Measurements from ENCODE around the gene PACSIN1.
"Not testable (repeated sequence)": the region's sequence is repeated elsewhere in the genome, so short reads cannot be mapped to it uniquely, and the experiment has no call there.

PACSIN1 gene

DNA sequence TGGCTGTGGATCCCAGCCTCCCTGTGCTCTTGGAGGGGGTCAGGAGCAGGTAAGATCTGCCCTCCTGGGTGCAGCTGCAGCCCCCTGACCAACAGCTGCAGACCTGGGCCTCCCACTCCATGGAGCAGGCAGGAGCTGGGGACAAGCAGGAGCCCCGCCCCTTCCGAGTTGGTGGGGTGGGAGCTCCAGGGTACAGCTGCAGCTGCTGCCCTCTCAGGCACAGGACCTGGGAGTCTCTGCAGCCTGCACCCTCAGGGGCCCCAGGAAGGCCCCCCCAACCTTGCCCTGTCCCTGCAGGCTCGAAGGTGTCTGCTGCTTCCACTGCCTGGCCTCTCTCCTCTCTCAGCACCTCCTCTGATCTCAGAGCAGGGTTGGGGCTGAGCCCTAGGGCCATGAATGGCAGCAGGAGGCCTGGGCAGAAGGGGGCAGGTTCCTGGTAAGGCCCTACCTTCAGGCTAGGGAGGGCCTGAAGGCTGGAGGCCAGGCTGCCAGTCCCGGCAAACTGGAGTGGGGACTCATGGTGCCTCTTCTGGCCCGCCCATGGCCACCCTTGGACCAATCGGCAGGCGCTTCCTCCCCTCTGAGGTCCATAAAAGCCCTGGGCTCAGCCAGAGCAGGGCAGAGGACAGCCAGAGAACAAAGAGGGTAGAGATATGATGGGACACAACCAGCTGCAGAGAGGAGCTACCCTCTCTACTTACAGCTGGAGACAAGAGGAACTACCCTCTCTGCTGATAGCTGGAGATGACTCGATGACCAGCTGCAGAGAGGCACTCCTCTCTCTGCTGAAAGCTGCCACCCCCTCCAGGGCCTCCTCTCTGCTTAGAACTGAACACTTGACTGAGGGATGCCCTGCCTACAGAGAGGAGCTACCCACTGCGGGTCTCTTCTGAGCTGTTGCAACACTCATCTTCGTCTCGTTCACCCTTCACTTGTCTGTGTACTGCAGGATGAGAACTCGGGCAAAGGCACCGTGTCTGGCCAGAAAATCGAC, 7.8 kb upstream of the PACSIN1 start:
- DNase-seq (ENCODE audit: low read depth, low spot score), result no peak

DNA sequence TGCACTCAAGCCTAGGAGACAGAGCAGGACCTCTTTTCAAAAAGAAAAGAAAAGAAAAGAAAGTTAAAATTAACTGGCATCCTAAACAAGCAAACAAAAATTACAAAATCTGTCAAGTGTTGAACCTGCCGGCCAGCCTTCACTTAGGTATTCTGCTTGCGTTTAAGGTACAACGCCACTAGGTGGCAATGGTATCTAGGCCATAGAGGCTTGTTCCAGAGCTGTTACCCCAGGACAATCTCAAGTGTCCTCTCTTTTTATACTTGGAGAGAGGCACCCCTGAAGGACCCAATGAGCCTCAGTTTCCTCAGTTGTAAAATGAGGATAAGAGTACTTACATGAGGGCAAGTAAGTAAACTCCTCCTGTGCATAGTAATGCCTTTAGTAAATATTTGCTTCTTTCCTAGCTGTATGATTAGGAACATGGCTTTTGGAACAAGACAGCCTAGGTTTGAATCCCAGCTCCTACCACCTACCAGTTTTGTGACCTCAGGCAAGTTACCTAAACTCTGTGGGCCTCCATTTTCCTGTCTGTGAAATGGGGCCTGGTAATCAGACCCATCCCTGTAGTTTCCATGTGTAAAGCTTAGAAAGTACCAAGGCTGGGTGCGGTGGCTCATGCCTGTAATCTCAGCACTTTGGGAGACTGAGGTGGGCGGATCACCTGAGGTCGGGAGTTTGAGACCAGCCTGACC, 5.8 kb upstream of the PACSIN1 start:
- DNase-seq (ENCODE audit: low read depth, low spot score), result peak; percentile 61

DNA sequence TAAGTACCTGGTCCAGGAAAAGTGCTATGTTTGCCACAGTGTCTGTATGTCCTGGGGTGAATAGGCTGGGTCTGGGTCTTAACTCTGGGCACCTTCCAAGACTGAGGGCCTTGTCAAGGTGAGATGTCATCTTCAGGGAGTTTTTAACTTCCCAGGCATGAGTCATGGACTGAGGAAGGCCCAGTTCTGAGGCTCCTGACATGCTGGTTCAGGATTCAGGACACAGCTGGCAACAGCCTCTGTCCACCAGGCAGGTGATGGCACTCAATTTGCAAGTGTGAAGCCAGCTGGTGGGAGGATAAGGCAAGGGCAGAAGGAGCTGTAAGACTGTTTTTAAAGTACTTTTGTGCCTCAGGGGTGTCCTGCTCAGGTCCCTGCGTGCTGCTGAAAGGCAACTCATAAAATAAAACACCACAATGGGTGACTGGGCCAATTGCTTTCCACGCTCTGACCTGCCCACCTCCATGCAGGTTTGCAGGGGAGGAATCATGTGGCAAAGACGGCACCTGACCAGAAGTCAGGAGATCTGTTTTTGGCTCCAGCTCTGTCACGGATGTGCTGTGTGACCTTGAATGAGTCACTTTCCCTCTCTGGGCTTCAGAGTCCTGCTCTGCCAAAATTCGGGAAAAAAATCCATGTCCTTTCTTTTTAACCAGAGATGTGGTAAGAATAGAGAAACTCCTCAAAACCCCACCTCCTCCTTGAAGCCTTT, 4.9 kb upstream of the PACSIN1 start:
- DNase-seq (ENCODE audit: low read depth, low spot score), result peak; percentile 54

DNA sequence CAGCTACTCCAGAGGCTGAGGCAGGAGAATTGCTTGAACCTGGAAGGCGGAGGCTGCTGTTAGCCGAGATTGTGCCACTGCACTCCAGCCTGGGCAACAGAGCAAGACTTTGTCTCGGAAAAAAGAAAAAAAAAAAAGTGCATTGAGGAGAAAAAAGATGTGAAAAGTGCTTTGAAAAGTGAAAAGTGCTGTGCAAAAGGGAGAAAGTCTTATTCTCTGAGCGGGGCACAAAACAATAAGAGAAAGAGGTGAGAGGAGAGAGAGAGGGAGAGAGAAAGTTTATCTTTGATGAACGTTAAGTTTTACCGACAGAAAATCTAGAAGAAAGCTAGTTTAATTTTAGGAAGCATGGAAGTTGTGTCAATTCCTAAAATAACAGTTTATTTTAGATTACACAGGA, 3.9 kb upstream of the PACSIN1 start:
- no peak for DNase-seq (ENCODE audit: low read depth, low spot score)

DNA sequence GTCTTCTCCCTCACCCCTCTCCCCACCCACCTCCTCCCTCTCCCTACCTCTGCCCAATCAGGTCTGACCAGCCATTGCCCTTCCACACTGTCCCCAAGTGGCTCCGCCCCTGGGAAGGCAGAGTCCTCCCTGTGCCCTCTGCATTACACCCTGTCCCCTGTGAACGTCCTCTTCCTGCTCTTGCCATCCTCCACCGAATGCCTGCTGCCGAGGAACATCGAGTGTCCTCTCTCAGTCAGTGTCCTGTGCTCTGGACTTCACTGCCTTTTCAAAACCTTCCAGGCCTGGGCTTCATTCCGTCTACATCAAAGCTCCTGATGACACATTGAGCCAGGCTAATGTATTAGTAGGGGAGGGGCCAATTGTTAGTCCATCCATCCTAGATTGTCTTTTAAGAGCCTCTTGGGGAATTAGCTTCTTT, 3.3 kb upstream of the PACSIN1 start:
- DNase-seq (ENCODE audit: low read depth, low spot score), result peak; percentile 73

DNA sequence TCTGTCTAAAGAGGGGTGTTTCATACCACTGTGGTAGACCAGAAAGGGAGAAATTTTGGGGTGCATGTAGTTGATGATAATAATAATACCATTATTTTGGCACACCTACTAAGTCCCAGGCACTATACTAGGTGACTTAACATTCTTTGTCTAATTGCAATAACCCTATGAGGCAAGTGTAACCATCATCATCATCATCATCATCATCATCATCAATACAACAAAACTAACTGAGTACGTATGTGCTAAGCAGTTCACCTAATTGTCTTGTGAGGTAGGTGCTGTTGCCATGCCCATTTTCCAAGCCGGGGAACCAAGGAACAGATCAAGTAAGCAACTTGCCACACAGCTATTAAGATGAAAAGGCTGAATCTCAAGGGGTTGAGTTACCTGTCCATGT, 2.6 kb upstream of the PACSIN1 start:
- DNase-seq (ENCODE audit: low read depth, low spot score), result no peak

DNA sequence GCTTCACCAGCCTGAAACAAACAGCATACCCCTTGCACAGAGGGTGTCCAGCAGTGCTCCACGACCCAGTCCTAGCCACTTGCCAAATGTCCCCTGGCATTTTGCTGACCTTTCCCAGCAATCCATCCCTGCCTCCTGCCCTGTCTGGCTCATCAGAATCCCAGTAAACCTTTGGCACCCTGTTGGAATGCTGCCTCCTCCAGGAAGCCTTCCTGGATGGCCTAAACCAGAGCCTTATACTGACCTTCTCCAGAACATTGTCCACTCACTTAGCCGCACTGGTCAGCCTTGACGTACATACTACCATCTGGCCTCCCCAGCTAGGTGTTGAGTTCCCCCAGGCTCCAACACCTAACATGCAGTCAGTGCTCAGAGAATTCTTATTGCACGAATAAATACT, 2.0 kb upstream of the PACSIN1 start:
- no peak for DNase-seq (ENCODE audit: low read depth, low spot score)

DNA sequence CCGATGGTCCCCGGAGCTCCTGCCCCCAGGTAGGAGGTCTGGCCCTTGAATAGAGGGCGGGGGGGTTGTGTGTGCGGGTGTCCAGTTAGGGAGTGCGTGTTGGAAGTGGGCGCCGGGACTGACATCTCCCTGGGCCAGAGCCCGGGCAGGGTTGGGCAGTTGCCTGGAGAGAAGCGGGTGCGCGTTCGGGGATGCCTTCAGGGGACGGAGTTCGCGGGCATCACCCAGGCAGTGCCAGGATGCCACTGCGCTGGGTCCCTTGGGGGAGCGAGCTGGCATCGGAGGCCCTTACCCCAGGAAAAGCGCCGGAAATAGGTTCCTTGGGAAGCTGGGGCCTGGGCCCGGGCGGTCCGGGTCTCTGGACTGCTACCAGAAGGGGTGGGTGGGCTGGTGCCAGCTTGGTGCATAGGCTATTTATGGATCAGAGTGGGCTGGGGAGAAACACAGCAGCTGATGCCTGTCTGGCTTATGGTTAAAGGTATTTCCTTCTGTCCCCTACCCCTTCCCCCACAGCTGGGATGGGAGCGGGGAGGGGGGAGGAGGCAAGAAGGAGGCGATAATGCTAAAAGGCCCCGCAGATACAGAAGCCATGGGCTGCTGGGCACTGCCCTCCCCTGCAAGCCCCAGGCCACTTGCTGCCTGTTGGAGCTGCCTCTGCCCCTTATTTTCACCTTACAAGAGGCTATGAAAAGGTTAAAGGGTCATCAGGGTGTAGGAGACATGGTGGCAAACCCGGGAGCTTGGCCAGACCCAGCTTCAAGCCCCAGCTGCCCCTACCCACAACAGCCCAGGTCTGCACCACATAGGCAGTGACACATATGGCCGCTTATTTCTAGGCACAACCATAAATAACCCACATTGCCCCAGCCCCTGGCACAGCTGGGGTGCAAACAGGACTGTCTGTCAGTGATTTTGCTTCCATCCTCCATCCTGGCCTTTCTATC, 638 bp downstream of the PACSIN1 start:
- no peak for DNase-seq (ENCODE audit: low read depth, low spot score)

DNA sequence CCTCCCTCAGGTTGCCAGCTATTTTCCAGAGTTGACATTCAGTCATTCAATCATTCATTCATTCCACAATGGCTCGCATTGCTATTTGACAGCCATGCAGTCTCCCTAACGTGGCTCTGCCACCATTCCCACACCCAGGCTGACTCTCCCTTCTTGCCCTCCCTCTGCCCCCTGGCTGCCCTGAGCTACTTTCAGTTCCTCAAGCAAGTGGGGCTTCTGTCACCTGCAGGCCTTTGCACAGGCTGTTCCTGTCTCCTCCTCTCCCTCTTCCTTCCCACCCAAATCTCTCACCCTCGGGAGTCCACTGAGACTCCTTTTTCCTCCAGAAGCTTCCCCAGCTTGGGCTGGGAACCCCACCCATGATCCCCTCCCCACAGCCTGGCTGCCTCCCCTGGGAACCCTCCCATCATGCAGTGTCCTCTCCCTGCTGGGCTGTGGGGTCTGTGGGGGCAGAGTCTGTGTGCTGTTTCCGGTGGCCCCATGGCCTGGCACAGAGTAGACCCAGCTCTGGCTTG, 2.6 kb downstream of the PACSIN1 start:
- no peak for DNase-seq (ENCODE audit: low read depth, low spot score)

DNA sequence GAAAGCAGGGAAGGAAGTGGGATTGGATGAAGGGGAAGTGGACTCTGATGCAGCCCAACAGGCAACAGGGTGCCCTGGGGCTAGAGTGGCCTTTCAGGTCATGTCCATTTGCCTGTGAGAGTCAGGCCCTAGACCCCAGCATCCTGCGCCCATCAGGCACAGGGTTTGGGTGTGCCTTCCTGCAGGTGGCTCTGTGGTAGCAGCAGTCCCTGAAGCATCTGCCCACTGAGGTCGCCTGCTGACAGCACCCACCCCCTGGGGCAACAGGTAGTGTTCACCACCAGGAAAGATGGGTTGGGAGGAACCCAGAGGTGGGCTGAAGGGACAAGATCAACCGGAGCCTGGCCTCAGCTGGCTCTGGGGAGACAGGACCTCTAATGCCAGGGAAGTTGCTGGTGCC, 3.6 kb downstream of the PACSIN1 start:
- DNase-seq (ENCODE audit: low read depth, low spot score), result no peak

DNA sequence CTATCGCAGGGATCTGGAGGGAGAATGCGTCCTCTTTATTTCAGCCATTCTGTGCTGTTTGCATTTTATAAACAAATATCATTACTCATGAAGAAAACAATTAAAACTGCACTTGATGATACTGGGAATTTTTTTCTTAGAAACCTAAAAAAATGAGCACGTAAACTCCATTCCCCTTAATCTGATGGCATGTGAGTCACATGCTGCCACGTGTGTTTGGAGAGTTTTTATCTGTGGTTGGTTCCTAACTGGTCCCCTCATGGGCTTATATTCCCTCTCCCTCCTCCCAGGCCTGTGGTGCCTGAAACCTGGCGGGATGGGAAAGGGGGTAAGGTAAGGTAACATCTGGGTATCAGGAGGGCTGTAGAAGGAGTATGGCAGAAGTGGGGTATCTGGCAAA, 6.5 kb downstream of the PACSIN1 start:
- no peak for DNase-seq (ENCODE audit: low read depth, low spot score)

DNA sequence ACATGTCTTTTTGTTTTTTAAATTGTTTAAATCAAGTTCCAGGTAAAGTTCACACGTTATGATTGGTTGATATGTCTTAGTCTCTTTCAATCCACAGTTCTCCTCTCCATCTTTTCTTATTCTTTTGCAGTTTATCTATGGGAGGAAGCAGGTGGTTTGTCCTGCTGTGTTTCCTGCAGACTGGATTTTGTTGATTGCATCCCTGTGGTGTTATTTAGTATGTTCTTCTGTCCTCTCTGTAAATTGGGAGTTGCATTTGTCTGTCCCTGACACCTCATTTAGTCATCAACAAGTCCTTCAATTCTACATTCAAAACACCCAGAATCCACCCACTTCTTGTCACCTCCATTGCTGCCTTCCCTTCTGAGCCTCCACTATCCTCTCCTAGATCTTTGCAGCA, 8.1 kb downstream of the PACSIN1 start:
- DNase-seq (ENCODE audit: low read depth, low spot score), result no peak

DNA sequence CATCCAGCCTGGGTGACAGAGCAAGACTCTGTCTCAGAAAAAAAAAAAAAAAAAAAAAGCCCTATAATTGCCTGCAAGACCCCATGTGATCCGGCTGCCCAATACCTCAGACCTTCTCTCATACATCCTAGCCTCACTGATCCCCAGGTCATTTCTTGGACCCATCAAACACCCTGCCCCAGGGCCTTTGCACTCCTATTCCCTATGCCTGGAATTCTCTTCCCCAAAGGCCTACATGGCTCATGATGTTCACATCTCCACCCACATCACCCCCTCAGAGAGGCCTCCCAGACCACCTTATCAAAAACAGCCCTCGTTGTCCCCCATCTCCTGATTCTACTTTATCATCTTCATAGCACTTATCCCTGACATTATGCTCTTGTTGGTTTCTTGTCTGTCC, 8.9 kb downstream of the PACSIN1 start:
- DNase-seq (ENCODE audit: low read depth, low spot score), result no peak

DNA sequence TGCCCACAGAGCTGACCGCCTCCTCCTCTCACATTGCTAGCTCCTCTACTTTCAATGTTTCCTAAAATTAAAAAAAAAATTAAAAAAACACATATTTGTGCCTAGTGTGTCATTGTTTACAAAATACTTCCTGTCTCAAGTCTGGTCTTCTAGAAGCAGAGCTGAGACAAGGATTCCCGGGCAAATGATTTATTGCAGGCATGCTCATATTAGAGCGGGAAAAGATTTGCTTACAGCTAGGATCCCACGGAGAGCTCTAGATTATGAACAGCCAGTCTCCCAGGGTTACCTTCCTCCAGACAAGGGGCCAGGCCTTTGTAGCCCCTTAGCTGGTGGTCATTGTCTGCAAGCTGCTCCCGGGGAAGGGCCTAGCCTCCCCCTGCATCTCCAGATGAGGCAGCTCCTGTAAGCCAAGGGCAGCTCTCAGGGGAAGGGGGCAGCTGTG, 9.4 kb downstream of the PACSIN1 start:
- DNase-seq (ENCODE audit: low read depth, low spot score), result no peak

DNA sequence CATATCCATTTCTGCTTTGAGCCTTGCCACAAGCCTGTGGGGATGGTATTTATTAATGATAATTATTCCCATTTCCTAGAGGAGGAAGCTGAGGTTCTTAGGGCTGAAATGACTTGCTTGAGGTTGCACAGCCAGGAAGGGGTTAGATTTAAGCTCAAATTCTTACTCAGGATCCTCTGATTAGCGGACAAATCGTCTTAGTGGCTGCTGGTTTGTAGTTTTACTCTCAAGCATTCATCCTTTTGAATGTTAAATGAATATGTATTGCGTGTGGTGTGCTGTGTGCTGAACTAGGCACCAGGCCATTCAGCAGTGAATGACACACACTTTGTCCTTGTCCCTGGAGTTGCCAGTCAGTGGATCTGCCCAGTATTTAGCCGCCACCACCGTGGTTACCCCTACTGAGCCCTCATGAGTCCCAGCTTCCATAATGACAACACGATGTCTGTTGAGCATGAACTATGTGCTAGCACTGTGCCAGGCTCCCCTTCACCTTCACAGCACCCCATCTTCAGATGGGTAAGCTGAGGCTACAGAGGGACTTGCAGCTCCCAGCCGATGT, 10.0 kb downstream of the PACSIN1 start:
- DNase-seq (ENCODE audit: low read depth, low spot score), result no peak

DNA sequence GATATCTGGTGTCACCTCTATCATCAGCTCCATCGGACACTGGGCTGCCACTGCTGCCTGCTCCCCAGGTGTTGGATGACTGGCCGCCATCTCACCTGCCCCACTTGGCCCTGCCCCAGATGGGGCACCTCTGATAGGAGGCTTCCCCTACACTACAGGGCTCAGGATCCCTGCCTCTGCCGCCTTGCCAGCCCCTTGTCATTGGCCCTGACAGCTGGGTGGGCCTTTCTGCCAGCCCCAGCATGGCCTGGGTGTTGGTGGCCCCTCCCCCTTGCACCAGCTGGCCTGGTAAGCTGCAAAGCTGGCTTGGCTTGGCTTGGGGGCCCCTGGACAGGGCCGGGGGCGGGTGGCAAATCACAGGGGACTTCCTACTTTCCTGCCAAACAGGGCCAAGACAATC, 10.6 kb downstream of the PACSIN1 start:
- DNase-seq (ENCODE audit: low read depth, low spot score), result no peak

DNA sequence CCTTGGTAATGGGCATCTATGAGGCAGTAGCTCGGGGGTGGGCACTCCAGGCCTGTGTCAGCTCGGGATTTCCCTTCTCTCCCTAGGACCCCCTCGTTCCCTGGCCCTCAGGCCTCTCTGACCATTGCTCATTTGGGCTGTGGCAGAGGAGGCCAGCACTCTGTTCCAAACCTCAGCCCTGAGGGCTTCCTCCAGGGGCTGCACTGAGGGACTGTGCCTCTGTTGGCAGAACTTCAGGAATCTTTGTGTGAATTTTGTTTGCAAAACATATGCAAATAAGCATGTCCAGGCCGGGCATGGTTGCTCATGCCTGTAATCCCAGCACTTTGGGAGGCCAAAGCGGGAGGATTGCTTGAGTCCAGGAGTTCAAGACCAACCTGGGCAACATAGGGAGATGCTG, 11.0 kb downstream of the PACSIN1 start:
- peak; percentile 39 for DNase-seq (ENCODE audit: low read depth, low spot score)

DNA sequence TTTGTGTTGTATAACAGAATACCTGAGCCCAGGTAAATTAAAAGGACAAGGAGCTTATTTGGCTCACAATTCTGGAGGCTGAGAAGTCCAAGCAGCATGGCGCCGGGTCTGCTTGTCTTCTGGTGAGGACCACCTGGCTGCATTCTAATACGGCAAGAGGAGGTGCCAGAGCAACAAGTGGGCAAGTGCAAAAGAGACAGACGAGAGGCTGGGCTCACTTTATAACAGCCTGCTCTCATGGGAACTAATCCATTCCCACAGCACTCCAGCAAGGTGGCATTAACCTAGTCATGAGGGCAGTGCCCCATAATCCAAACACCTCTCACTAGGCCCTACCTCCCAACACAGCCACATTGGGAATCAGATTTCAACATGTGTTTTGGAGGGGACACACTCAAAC, 12.9 kb downstream of the PACSIN1 start:
- DNase-seq (ENCODE audit: low read depth, low spot score), result no peak

DNA sequence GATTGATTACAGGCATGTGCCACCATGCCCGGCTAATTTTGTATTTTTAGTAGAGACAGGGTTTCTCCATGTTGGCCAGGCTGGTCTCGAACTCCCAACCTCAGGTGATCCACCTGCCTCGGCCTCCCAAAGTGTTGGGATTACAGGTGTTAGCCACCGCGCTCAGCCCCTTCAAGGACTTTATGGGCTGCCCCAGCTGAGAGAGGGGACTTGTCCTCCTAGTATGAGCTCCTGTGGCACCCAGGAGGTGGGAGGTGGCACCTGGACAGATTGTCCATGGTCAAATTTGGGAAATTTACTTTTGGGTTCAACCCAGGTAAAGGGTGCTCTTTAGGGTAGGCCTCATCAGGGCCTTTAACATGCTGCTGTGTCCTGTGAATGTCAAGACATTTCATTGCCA, 17.9 kb downstream of the PACSIN1 start:
- DNase-seq (ENCODE audit: low read depth, low spot score), result not testable (repeated sequence)

DNA sequence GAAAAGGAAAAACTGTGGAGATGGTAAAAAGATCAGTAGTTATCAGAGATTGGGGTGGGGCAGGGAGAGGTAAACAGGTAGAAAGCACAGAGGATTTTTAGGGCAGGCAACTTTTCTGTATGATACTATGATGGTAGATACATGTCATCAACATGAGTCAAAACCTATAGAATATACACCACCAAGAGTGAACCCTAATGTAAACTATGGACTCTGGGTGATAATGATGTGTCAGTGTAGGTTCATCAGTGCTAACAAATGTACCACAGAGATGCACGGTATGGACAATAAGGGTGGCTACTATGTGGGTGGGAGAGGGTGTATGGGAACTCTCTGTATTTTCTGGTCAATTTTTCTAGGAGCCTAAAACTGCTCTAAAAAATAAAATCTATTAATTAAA, 18.5 kb downstream of the PACSIN1 start:
- no peak for DNase-seq (ENCODE audit: low read depth, low spot score)

DNA sequence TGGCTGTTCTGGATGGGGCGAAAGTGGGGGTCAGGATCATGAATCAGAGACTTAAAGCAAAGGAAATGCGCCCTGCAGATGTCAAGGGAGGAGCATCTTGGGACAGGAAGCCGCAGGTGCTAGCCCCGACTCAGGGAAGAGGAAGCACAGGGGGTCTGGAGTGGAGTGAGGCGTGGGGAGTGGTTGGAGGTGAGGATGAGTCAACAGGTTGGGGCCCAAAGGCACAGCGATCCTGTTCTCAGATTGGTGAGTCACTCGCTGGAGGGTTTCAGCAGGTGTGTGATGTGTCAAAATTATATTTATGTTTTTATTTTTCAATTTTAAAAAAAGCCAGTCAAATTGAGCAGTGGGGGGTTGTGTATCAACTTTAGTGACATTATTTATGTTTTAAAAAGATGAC, 19.0 kb downstream of the PACSIN1 start:
- no peak for DNase-seq (ENCODE audit: low read depth, low spot score)

Measured in ELF-1 (cell line).